HepG2 (cell line): ENCODE measurements around the gene VPS4B. TPM values are rescaled to one million over a fixed set of nuclear protein-coding genes. Genes with fewer than 3 reads are reported as not detected.
A peak's percentile ranks its signal among the peaks of the same experiment; 100 is the strongest.

Experiments
- CREM ChIP-seq, 2 experiments: sonication (generic) in 1 of 2; formaldehyde crosslinking in 1 of 2; IDR thresholded peaks; 2 replicates each; pipeline versions ENCODE4 v1.4.0 to v1.6.1; 2016 to 2020; ENCODE audit warnings: antibody characterized with exemption in 1 of 2, mild to moderate bottlenecking in 1 of 2, missing genetic modification reagents in 1 of 2
- EP300 ChIP-seq, 3 experiments: sonication (generic) in 1 of 3; formaldehyde crosslinking in 1 of 3; IDR thresholded peaks; 2 replicates each; pipeline versions ENCODE4 v1.5.1 to v1.6.1; 2011 to 2020; ENCODE audit warnings: low read depth in 2 of 3, low read length in 2 of 3, borderline replicate concordance in 1 of 3, improper control_type of control experiment in 1 of 3, mild to moderate bottlenecking in 1 of 3, missing genetic modification reagents in 1 of 3, moderate library complexity in 1 of 3
- ERF ChIP-seq: IDR thresholded peaks from 2 replicates; pipeline ENCODE4 v1.6.1; 2018; ENCODE audit warnings: missing biosample characterization, missing genetic modification reagents
- FOXP4 ChIP-seq: sonication (generic); formaldehyde crosslinking; IDR thresholded peaks from 2 replicates; pipeline ENCODE4 v1.4.0; 2020; ENCODE audit warnings: missing genetic modification reagents
- GABPA ChIP-seq, 2 experiments: IDR thresholded peaks; 2 replicates each; pipeline ENCODE4 v1.6.1; 2011 to 2016; ENCODE audit warnings: low read depth in 2 of 2, low read length in 1 of 2, missing biosample characterization in 1 of 2, missing genetic modification characterization in 1 of 2
- GABPB1 ChIP-seq: IDR thresholded peaks from 2 replicates; pipeline ENCODE4 v1.6.1; 2016; ENCODE audit warnings: mild to moderate bottlenecking, missing genetic modification reagents, moderate library complexity, missing compliant biosample characterization
- MIER2 ChIP-seq: IDR thresholded peaks from 2 replicates; pipeline ENCODE4 v1.6.1; 2016; ENCODE audit warnings: missing biosample characterization, missing genetic modification reagents
- MTA3 ChIP-seq: sonication (generic); formaldehyde crosslinking; IDR thresholded peaks from 2 replicates; pipeline ENCODE4 v1.4.0; 2020; ENCODE audit warnings: missing genetic modification reagents
- NR2F1 ChIP-seq, 2 experiments: fragments of 450-650 bp in 1 of 2; formaldehyde crosslinking in 1 of 2; IDR thresholded peaks; 2 replicates each; pipeline versions ENCODE4 v1.5.0 to v1.6.1; 2016 to 2020; ENCODE audit warnings: mild to moderate bottlenecking in 1 of 2, missing compliant biosample characterization in 1 of 2, missing genetic modification reagents in 1 of 2, moderate library complexity in 1 of 2
- SPEN ChIP-seq: sonication (generic); formaldehyde crosslinking; IDR thresholded peaks from 2 replicates; pipeline ENCODE4 v1.5.1; 2020; ENCODE audit warnings: low read depth, mild to moderate bottlenecking, missing genetic modification reagents
- STAT6 ChIP-seq: sonication (generic); formaldehyde crosslinking; IDR thresholded peaks from 2 replicates; pipeline ENCODE4 v1.4.0; 2020; ENCODE audit warnings: missing genetic modification reagents, mild to moderate bottlenecking, borderline replicate concordance
- TERF1 ChIP-seq: sonication (generic); formaldehyde crosslinking; IDR thresholded peaks from 2 replicates; pipeline ENCODE4 v1.8.0; 2022; ENCODE audit warnings: mild to moderate bottlenecking, missing genetic modification reagents, moderate library complexity
- ZFYVE20 ChIP-seq: sonication (generic); formaldehyde crosslinking; IDR thresholded peaks from 2 replicates; pipeline ENCODE4 v1.8.0; 2023; ENCODE audit warnings: low read depth, mild to moderate bottlenecking, moderate library complexity, missing genetic modification reagents, borderline replicate concordance
- ZKSCAN1 ChIP-seq: fragments of 150-350 bp; IDR thresholded peaks from 2 replicates; pipeline ENCODE4 v1.6.1; 2014; ENCODE audit warnings: low read length
- ZNF18 ChIP-seq: sonication (generic); formaldehyde crosslinking; IDR thresholded peaks from 2 replicates; pipeline ENCODE4 v1.8.0; 2022; ENCODE audit warnings: mild to moderate bottlenecking, missing genetic modification reagents; ENCODE audit not compliant: insufficient replicate concordance
- ZNF441 ChIP-seq: sonication (generic); formaldehyde crosslinking; IDR thresholded peaks from 2 replicates; pipeline ENCODE4 v1.7.0; 2021; ENCODE audit warnings: missing genetic modification reagents, borderline replicate concordance
- polyA plus RNA-seq, 8 experiments: library from polyadenylated mRNA; depleted of rRNA in 3 of 8; stranded (reverse) in 7 of 8; unstranded in 1 of 8; fragments of >200 nt; fragmentation: Illumina TruSeq in 4 of 8; extraction: Trizol in 4 of 8; gene quantifications; 2 replicates each; pipeline versions ENCODE4 v1.2.1 to v1.2.3, GENCODE V29; 2011 to 2016; ENCODE audit warnings: low read depth in 4 of 8, missing spikeins in 1 of 8, mixed read lengths in 1 of 8; ENCODE audit not compliant: insufficient read depth in 1 of 8
- total RNA-seq, 5 experiments: library from RNA; depleted of rRNA; stranded (reverse); fragments of >200 nt; fragmentation: Illumina TruSeq; extraction: Trizol; gene quantifications; 2 replicates each; pipeline ENCODE4 v1.2.3, GENCODE V29; 2016; ENCODE audit warnings: low read depth in 1 of 5

VPS4B gene
- total and polyA plus RNA-seq, 2 of the 13 experiments (the other 11 are each of a cell fraction or from before 2014, with no cell fraction given), result 12.8 to 25.9 TPM

- TF ChIP-seq STAT6 (CRISPR knock-in tag), result peak; percentile 26; the same call in 1 of the 2 replicates
- peak; percentile 45 for TF ChIP-seq ZNF18 (CRISPR knock-in tag)
- peak in 1 of 2 experiments; percentile 50; a peak in 1 of 4 replicates for TF ChIP-seq NR2F1 (CRISPR knock-in tag; IDR thresholded peaks at IDR 0.05)
- no peak for TF ChIP-seq TERF1 (CRISPR knock-in tag)
- TF ChIP-seq GABPA (IDR thresholded peaks at IDR 0.05; ENCODE audit: low read depth, low read length), result 0 out of 2 replicates have a peak, but pooled peaks have one; percentile 31
- peak; percentile 65 for TF ChIP-seq GABPA (CRISPR knock-in tag; IDR thresholded peaks at IDR 0.05; ENCODE audit: low read depth)
- TF ChIP-seq ZFYVE20 (CRISPR knock-in tag), result no peak
- TF ChIP-seq SPEN (CRISPR knock-in tag), result peak; percentile 25; the same call in 1 of the 2 replicates
- peak; percentile 49; the same call in 1 of the 2 replicates for TF ChIP-seq FOXP4 (CRISPR knock-in tag)
- no peak for TF ChIP-seq MTA3 (CRISPR knock-in tag)
- TF ChIP-seq CREM (IDR thresholded peaks at IDR 0.05), result peak; percentile 69
- TF ChIP-seq CREM (CRISPR knock-in tag; IDR thresholded peaks at IDR 0.05), result no peak; the same call in 1 of the 2 replicates
- peak; percentile 79 for TF ChIP-seq ERF (CRISPR knock-in tag)
- no peak; the same call in 1 of the 2 replicates for TF ChIP-seq MIER2 (CRISPR knock-in tag)
- TF ChIP-seq ZKSCAN1, result no peak; the same call in 1 of the 2 replicates
- peak in 1 of 2 experiments; percentile 14; a peak in 2 of 4 replicates for TF ChIP-seq EP300 (IDR thresholded peaks at IDR 0.05; ENCODE audit: low read depth in 2 of 2, low read length in 2 of 2)
- TF ChIP-seq EP300 (CRISPR knock-in tag; IDR thresholded peaks at IDR 0.05; ENCODE audit: borderline replicate concordance), result no peak
- TF ChIP-seq ZNF441 (CRISPR knock-in tag), result peak; percentile 40; the same call in 1 of the 2 replicates
- peak; percentile 84 for TF ChIP-seq GABPB1
These were observed 55.0 kb downstream of the VPS4B start, which contains the start of gene KDSR (continued) for GRCh38 chr18:63367053-63367953.
